ENCODE results near the gene FAR1.

GRCh38 chr11:13699041-13699440 is 30.6 kb downstream of the FAR1 start:
- TF ChIP-seq CTCF (conservative IDR thresholded peaks at IDR 0.05; ENCODE audit: low read depth, low read length) (no peak), BHLHE40 (IDR thresholded peaks at IDR 0.05; ENCODE audit: low read depth, low read length) (no peak), RFX5 (IDR thresholded peaks at IDR 0.05; ENCODE audit: low read depth, low read length) (no peak), POLR2A (IDR thresholded peaks at IDR 0.05; ENCODE audit: low read depth, low read length) (no peak), SMC3 (IDR thresholded peaks at IDR 0.05; ENCODE audit: low read depth, low read length) (no peak), CEBPB (IDR thresholded peaks at IDR 0.05; ENCODE audit: low read depth, low read length) (no peak), FOS (IDR thresholded peaks at IDR 0.05; ENCODE audit: low read depth, low read length) (no peak)
